ENCODE measurements around the gene TMEM63C. TPM values are rescaled to one million over a fixed set of nuclear protein-coding genes. Genes with fewer than 3 reads are reported as not detected.

TMEM63C gene
- total RNA-seq, 1 experiment from 2014 or later: 0.39 TPM

GRCh38 chr14:77197988-77198387 lies 16.4 kb downstream of the TMEM63C start:
- no peak for DNase-seq (ENCODE audit: low read depth)

GRCh38 chr14:77198561-77198960 lies 17.0 kb downstream of the TMEM63C start:
- no peak for DNase-seq (ENCODE audit: low read depth)

- no peak for DNase-seq (ENCODE audit: low read depth)
These were observed 18.0 kb downstream of the TMEM63C start for GRCh38 chr14:77199590-77199989.

GRCh38 chr14:77200406-77200985 lies 18.9 kb downstream of the TMEM63C start:
- DNase-seq (ENCODE audit: low read depth): no peak

- DNase-seq (ENCODE audit: low read depth): no peak
These were observed 20.1 kb downstream of the TMEM63C start for GRCh38 chr14:77201696-77202095.

GRCh38 chr14:77203611-77204458 lies 22.2 kb downstream of the TMEM63C start:
- no peak for DNase-seq (ENCODE audit: low read depth)

- no peak for DNase-seq (ENCODE audit: low read depth)
These were observed 22.8 kb downstream of the TMEM63C start for GRCh38 chr14:77204459-77204771.

- DNase-seq (ENCODE audit: low read depth): no peak
These were observed 23.3 kb downstream of the TMEM63C start for GRCh38 chr14:77204907-77205306.

- no peak for DNase-seq (ENCODE audit: low read depth)
These were observed 24.0 kb downstream of the TMEM63C start for GRCh38 chr14:77205566-77205965.

GRCh38 chr14:77206261-77206824 lies 24.7 kb downstream of the TMEM63C start:
- DNase-seq (ENCODE audit: low read depth): no peak

- no peak for DNase-seq (ENCODE audit: low read depth)
These were observed 25.3 kb downstream of the TMEM63C start for GRCh38 chr14:77206877-77207389.

- peak; percentile 53 for DNase-seq (ENCODE audit: low read depth)
These were observed 26.8 kb downstream of the TMEM63C start for GRCh38 chr14:77208291-77208978.

- DNase-seq (ENCODE audit: low read depth): no peak
These were observed 27.4 kb downstream of the TMEM63C start for GRCh38 chr14:77208979-77209318.

- DNase-seq (ENCODE audit: low read depth): no peak
These were observed 30.7 kb downstream of the TMEM63C start for GRCh38 chr14:77212097-77212870.

GRCh38 chr14:77212943-77213678 lies 31.5 kb downstream of the TMEM63C start:
- peak; percentile 36 for DNase-seq (ENCODE audit: low read depth)

GRCh38 chr14:77213679-77214016 lies 32.0 kb downstream of the TMEM63C start:
- DNase-seq (ENCODE audit: low read depth): no peak

GRCh38 chr14:77214216-77214615 lies 32.6 kb downstream of the TMEM63C start:
- DNase-seq (ENCODE audit: low read depth): no peak

- DNase-seq (ENCODE audit: low read depth): no peak
These were observed 36.0 kb downstream of the TMEM63C start for GRCh38 chr14:77217551-77217950.

- DNase-seq (ENCODE audit: low read depth): no peak
These were observed 38.0 kb downstream of the TMEM63C start for GRCh38 chr14:77219591-77219990.

GRCh38 chr14:77220246-77221017 lies 38.8 kb downstream of the TMEM63C start:
- DNase-seq (ENCODE audit: low read depth): no peak
